ENCODE measurements around the gene OR9G4.

OR9G4 gene

GRCh38 chr11:56698795-56699194, 49.7 kb downstream of the OR9G4 start, which contains the start of gene OR9G1:
OR9G1 (plus strand) TSS chr11:56699095; CDS start chr11:56700388, 1,293 bp downstream.
- TF ChIP-seq, protein P1, sequence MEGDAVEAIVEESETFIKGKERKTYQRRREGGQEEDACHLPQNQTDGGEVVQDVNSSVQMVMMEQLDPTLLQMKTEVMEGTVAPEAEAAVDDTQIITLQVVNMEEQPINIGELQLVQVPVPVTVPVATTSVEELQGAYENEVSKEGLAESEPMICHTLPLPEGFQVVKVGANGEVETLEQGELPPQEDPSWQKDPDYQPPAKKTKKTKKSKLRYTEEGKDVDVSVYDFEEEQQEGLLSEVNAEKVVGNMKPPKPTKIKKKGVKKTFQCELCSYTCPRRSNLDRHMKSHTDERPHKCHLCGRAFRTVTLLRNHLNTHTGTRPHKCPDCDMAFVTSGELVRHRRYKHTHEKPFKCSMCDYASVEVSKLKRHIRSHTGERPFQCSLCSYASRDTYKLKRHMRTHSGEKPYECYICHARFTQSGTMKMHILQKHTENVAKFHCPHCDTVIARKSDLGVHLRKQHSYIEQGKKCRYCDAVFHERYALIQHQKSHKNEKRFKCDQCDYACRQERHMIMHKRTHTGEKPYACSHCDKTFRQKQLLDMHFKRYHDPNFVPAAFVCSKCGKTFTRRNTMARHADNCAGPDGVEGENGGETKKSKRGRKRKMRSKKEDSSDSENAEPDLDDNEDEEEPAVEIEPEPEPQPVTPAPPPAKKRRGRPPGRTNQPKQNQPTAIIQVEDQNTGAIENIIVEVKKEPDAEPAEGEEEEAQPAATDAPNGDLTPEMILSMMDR (IDR thresholded peaks at IDR 0.05; ENCODE audit: insufficient read depth, low read length, poor library complexity, severe bottlenecking), result no peak
- Histone ChIP-seq H3K27me3 (replicated peaks; ENCODE audit: control insufficient read depth, insufficient read depth, low read length) (no peaks in the 10 kb centered on the region), H3K36me3 (ENCODE audit: control insufficient read depth, insufficient read depth, low read length) (no peaks in the 10 kb centered on the region), H3K4me3 (replicated peaks; ENCODE audit: low read depth, low read length) (no peak within 1 kb of the TSS)
- DNase-seq (ENCODE audit: extremely low read depth, insufficient read length), result no peak

- TF ChIP-seq, protein P1 (IDR thresholded peaks at IDR 0.05; ENCODE audit: insufficient read depth, low read length, poor library complexity, severe bottlenecking), result no peak
- no peak overlapping the region for H3K4me3 ChIP-seq (replicated peaks; ENCODE audit: low read depth, low read length)
- DNase-seq (ENCODE audit: extremely low read depth, insufficient read length), result no peak
- H3K36me3 ChIP-seq (ENCODE audit: control insufficient read depth, insufficient read depth, low read length), result no peaks in the 10 kb centered on the region
- no peaks in the 10 kb centered on the region for H3K27me3 ChIP-seq (replicated peaks; ENCODE audit: control insufficient read depth, insufficient read depth, low read length)
These were observed 55.1 kb downstream of the OR9G4 start for GRCh38 chr11:56693428-56693827.

Data from GM06990 (cell line).